Neural crest cell (in vitro differentiated cells): ENCODE results near the gene SSR1. TPM values are rescaled to one million over a fixed set of nuclear protein-coding genes. Genes with fewer than 3 reads are reported as not detected.

ENCODE experiments used
- DNase-seq: peaks from one replicate; pipeline ENCODE4 v3.0.0; 2021; ENCODE audit warnings: low read depth, mixed read lengths, low spot score
- H3K27ac Mint-ChIP-seq: one replicate; pipeline ENCODE4 v1.8.0; 2021; ENCODE audit warnings: mild to moderate bottlenecking, mixed read lengths; ENCODE audit not compliant: unreplicated experiment
- H3K27me3 Mint-ChIP-seq: 2 replicates; pipeline ENCODE4 v1.8.0; 2021; ENCODE audit warnings: low read depth, mild to moderate bottlenecking, mixed read lengths
- H3K36me3 Mint-ChIP-seq: 2 replicates; pipeline ENCODE4 v1.8.0; 2021; ENCODE audit warnings: low read depth, mild to moderate bottlenecking, mixed read lengths
- H3K4me1 Mint-ChIP-seq: 2 replicates; pipeline ENCODE4 v1.8.0; 2021; ENCODE audit warnings: mixed read lengths
- H3K4me3 Mint-ChIP-seq: one replicate; pipeline ENCODE4 v1.8.0; 2021; ENCODE audit warnings: mild to moderate bottlenecking, mixed read lengths
- H3K9me3 Mint-ChIP-seq: 2 replicates; pipeline ENCODE4 v1.8.0; 2021; ENCODE audit warnings: mixed read lengths
- total RNA-seq: library from RNA; stranded (reverse); gene quantifications from 2 replicates; pipeline ENCODE4 v1.2.1, GENCODE V29; 2021
- TF ChIP-seq, protein P1 (sequence below): fragments of 200-600 bp; sonication (generic); conservative IDR thresholded peaks from 2 replicates; pipeline ENCODE4 v1.5.0; 2021; ENCODE audit warnings: antibody characterized with exemption, mild to moderate bottlenecking

Gene SSR1
- total RNA-seq, 1 donor from 2014 or later = 110 TPM

DNA sequence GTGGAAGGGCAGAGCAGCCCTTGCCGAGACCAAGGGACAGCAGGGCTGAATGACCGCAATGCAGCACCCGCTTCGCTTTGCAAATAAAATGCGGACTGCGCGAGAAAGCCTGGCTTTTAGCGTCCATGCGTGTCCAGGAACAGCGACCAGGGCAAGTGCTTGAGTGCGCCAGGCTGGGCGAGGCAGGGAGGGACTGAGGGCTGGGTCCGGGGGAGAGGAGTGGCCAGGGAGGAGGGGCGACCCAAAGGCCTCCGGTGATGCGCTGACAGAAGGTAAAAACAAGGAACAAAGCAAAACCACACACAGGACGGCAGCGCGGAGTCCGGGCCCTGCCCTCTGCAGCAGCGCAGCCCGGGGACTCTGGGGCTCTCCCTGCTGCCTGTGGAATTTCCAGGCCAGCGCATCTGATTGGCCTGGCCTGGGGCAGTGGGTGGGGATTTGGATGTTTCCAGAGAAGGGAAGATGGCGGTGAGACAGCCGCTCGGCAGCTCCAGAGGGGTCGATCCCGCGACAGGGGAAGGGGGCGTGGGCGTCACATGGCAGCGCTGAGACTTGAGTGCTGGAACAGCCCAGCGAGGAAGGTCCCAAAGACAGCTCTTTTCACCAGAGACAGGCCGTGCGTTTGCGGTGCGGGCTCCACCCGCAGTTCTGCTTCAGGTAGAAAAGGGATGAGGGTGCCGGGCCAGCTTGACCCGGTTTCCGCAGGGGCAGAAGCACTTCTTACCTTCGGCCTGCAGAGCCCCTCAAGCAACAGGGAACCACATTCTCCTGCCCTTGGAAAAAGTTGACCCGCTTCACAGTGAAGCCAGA is 51.8 kb downstream of the SSR1 start:
- Mint-ChIP-seq H3K36me3 (no peaks in the 10 kb centered on the region), H3K27ac (peak overlapping the region; percentile 97), H3K4me1 (peaks cover 21% of the 10 kb centered on the region), H3K9me3 (no peaks in the 10 kb centered on the region), H3K4me3 (peak overlapping the region; percentile 93), H3K27me3 (no peaks in the 10 kb centered on the region)
- peak; percentile 78 for DNase-seq
- TF ChIP-seq, protein P1, sequence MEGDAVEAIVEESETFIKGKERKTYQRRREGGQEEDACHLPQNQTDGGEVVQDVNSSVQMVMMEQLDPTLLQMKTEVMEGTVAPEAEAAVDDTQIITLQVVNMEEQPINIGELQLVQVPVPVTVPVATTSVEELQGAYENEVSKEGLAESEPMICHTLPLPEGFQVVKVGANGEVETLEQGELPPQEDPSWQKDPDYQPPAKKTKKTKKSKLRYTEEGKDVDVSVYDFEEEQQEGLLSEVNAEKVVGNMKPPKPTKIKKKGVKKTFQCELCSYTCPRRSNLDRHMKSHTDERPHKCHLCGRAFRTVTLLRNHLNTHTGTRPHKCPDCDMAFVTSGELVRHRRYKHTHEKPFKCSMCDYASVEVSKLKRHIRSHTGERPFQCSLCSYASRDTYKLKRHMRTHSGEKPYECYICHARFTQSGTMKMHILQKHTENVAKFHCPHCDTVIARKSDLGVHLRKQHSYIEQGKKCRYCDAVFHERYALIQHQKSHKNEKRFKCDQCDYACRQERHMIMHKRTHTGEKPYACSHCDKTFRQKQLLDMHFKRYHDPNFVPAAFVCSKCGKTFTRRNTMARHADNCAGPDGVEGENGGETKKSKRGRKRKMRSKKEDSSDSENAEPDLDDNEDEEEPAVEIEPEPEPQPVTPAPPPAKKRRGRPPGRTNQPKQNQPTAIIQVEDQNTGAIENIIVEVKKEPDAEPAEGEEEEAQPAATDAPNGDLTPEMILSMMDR = no peak

DNA sequence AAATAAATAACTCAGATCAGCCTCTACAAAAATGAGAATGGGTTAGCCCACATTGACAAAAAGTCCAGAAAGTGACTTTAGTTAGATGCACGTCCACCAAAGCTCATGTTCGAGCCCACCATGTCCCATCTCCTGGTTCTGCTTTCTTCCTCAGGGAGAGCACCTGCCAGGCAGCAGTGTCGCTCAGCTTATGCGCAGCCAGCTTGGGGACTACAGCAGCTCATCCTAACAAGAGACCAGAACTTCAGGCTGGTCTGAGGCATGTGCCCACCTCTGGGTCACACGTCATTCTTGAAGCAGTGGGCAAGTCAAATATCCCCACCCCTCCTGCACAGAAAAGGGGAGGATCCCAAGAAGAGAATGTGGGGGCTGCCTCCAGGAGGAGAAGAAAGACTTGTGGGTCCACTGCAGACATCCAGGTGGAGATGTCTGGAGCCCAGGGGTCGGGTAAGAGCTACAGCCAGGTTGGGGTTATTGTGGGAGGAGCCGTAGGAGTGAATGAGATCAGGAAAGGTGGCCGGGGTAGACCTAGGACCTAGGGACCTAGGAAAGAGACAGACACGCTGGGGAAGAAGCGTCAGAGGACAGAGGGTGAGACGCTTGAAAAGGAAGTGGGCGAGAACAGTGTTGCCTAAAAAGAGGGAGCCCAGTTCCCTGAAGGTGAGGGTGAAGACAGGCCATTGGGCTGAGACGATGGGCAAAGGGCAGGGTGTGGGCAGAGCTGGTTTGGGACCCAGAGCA is 52.5 kb downstream of the SSR1 start:
- Mint-ChIP-seq H3K36me3 (no peaks in the 10 kb centered on the region), H3K4me3 (peak overlapping the region; percentile 93), H3K27me3 (no peaks in the 10 kb centered on the region), H3K27ac (peak overlapping the region; percentile 97), H3K4me1 (peaks cover 21% of the 10 kb centered on the region), H3K9me3 (no peaks in the 10 kb centered on the region)
- TF ChIP-seq, protein P1 = no peak
- no peak for DNase-seq

DNA sequence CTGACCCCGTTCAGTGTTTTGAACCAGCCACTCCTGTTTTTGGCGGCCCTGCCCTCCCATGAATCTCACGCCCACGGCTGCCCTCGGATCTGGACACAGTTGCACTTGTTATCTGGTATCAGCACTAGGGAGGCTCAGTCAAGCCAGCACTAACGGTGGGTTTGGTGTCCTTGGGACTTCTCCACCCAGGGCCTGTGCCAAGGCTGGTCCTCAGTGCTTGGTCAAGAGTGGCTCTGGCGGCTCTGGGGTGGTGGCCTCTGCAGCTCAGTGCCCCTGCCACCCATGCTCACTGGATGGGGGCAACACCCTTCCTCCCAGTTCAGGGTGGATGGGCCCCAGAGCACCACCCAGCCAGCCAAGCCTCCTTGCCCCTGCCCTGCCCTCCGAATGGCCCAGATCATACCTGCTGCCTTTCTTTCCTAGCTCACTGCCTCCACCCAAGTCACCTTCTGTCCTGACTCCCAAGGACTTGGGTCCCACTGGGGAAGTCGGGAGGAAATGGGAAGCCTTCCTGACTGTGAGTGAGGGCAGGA is 54.7 kb downstream of the SSR1 start:
- H3K9me3 Mint-ChIP-seq = no peaks in the 10 kb centered on the region
- no peak for DNase-seq
- H3K4me1 Mint-ChIP-seq = peaks cover 21% of the 10 kb centered on the region
- TF ChIP-seq, protein P1 = no peak
- H3K27me3 Mint-ChIP-seq = no peaks in the 10 kb centered on the region
- peak overlapping the region; percentile 12 for H3K27ac Mint-ChIP-seq
- no peak overlapping the region for H3K4me3 Mint-ChIP-seq
- no peaks in the 10 kb centered on the region for H3K36me3 Mint-ChIP-seq

DNA sequence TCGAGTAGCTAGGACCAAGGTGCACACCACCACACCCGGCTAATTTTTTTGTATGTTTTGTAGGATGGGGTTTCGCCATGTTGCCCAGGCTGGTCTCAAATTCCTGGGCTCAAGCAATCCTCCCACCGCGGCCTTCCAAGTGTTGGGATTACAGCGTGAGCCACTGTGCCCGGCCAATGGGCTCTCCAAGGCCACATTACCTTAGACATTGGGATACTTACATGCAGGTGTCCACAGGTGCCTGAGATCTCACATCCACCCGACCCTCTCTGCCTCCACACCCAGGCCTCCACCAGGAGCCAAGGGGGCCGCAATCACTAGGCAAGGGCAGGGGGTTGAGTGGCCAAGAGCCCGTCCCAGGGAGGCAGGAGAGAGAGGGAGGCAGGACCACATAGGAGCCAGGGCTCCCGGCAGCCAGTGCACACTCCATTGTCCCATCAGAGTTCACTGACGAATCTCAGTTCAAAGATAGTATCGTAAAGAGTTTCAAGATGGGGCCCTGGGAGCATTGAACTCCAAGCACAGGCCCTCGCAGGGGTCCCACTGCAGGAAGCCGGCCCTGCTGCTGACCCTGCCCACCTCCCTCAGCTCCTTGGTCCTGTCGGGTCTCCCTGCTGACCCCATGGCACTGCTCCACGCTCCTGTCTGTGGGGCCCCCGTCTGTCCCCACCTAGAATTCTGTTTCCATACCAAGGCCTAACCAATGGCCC is 55.3 kb downstream of the SSR1 start:
- Mint-ChIP-seq H3K9me3 (no peaks in the 10 kb centered on the region), H3K4me3 (no peak overlapping the region), H3K27ac (peak overlapping the region; percentile 12), H3K27me3 (no peaks in the 10 kb centered on the region), H3K36me3 (no peaks in the 10 kb centered on the region), H3K4me1 (peaks cover 21% of the 10 kb centered on the region)
- TF ChIP-seq, protein P1 = no peak
- DNase-seq = no peak

DNA sequence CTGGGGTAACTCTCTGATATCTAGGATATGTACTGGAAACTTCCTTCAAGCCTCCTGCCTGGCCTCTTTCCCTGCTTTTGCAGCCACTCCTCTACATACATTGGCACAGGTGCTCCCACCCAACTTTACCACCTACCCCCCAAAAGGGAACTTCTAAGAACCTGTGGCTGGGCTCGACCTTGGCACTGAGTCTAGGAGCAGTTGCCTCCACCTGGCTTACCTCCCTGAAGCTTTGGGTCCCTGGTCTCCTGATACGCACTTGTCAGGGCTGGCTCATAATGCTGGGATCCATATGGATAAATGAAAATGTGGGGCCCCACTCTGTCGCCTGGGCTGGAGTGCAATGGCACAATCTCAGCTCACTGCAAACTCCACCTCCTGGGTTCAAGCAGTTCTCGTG is 56.2 kb downstream of the SSR1 start:
- peaks cover 14% of the 10 kb centered on the region for H3K4me1 Mint-ChIP-seq
- H3K9me3 Mint-ChIP-seq = no peaks in the 10 kb centered on the region
- H3K36me3 Mint-ChIP-seq = no peaks in the 10 kb centered on the region
- TF ChIP-seq, protein P1 = no peak
- no peak for DNase-seq
- H3K27ac Mint-ChIP-seq = no peak overlapping the region
- no peak overlapping the region for H3K4me3 Mint-ChIP-seq
- no peaks in the 10 kb centered on the region for H3K27me3 Mint-ChIP-seq
